Peyer's patch (tissue), 4 donors: ENCODE results near the gene UBE2J1.

Experiments
- CTCF ChIP-seq, 6 experiments: fragments of 450-650 bp in 4 of 6; fragments of 200-600 bp in 2 of 6; sonication (generic) in 1 of 6; IDR thresholded peaks; one replicate each; pipeline ENCODE4 v1.5.1; 2017 to 2019; ENCODE audit warnings: antibody characterized with exemption in 6 of 6, mild to moderate bottlenecking in 3 of 6, moderate library complexity in 1 of 6
- POLR2A ChIP-seq, 2 donors: fragments of 450-650 bp; IDR thresholded peaks; one replicate each; pipeline ENCODE4 v1.5.1; 2017; ENCODE audit warnings: antibody characterized with exemption in 2 of 2, mild to moderate bottlenecking in 2 of 2, moderate library complexity in 2 of 2

GRCh38 chr6:89353702-89354392 lies 1.3 kb upstream of the UBE2J1 start:
- no peak for TF ChIP-seq CTCF (IDR thresholded peaks at IDR 0.05)
- TF ChIP-seq POLR2A (IDR thresholded peaks at IDR 0.05) = no peak
